HepG2 (cell line): Measurements from ENCODE around the gene ARFGAP3. TPM values are rescaled to one million over a fixed set of nuclear protein-coding genes. Genes with fewer than 3 reads are reported as not detected.

Source experiments
- ATAC-seq: fragments of 200-7000 bp; cut with Tn5 transposase; 3 replicates; pipeline ENCODE4 v1.9.1; 2020; ENCODE audit warnings: mild to moderate bottlenecking, moderate library complexity
- BruUV-seq: library from RNA; stranded (reverse); fragments of 400-500 nt; replicated peaks from 2 replicates; lab custom pipeline; 2021; lab: Mats Ljungman, UMichigan
- CTCF ChIA-PET: fragments of 300-600 bp; formaldehyde crosslinking; extraction: SDS; loops from one replicate; lab custom pipeline; 2021; ENCODE audit warnings: low total read pairs, inconsistent platforms, low intra/inter-chr PET ratio; lab: Yijun Ruan, JAX
- POLR2A ChIA-PET: fragments of 350-600 bp; sonication (Branson Sonifier 250); formaldehyde crosslinking; loops from one replicate; lab custom pipeline; 2020; ENCODE audit warnings: antibody characterized with exemption, inconsistent platforms; lab: Yijun Ruan, JAX
- DNase-seq: peaks from one replicate; pipeline ENCODE4 v3.0.0-alpha.2; 2015; ENCODE audit warnings: low spot score
- FAIRE-seq: peaks from 3 replicates; lab custom pipeline; 2011; peaks lifted over from hg19 to GRCh38; lab: Jason Lieb, UNC
- H2AFZ ChIP-seq: one replicate; pipeline ENCODE4 v1.6.1; 2011; ENCODE audit warnings: low read length, inconsistent platforms
- H3K27ac ChIP-seq: fragments of 300-600 bp; 3 replicates; pipeline ENCODE4 v1.8.0; 2011; ENCODE audit warnings: mixed run types, mild to moderate bottlenecking, mixed read lengths, low read length, inconsistent platforms; ENCODE audit not compliant: insufficient read depth; ENCODE audit errors: extremely low read length
- H3K27me3 ChIP-seq, 2 experiments: fragments of 200-600 bp in 1 of 2; 2 replicates in 1 of 2; 3 replicates in 1 of 2; pipeline versions ENCODE4 v1.6.0 to v1.8.0; 2011; ENCODE audit warnings: low read length in 2 of 2, mild to moderate bottlenecking in 2 of 2, moderate library complexity in 2 of 2, inconsistent platforms in 1 of 2; ENCODE audit not compliant: insufficient read depth in 2 of 2, control insufficient read depth in 1 of 2
- H3K36me3 ChIP-seq, 2 experiments: fragments of 200-600 bp in 1 of 2; replicated peaks in 1 of 2; 2 replicates in 1 of 2; 3 replicates in 1 of 2; pipeline versions ENCODE4 v1.5.1 to v1.8.0; 2011; ENCODE audit warnings: low read length in 2 of 2, inconsistent platforms in 1 of 2; ENCODE audit not compliant: insufficient read depth in 2 of 2, control insufficient read depth in 1 of 2
- H3K4me1 ChIP-seq: 2 replicates; pipeline ENCODE4 v1.5.1; 2012; ENCODE audit warnings: low read length, inconsistent platforms; ENCODE audit not compliant: insufficient read depth
- H3K4me2 ChIP-seq: 2 replicates; pipeline ENCODE4 v1.6.0; 2011; ENCODE audit warnings: low read depth, low read length, inconsistent platforms
- H3K4me3 ChIP-seq, 3 experiments: fragments of 200-600 bp in 1 of 3; sonication (generic), shearing (Covaris generic) in 1 of 3; replicated peaks in 1 of 3; 2 replicates each; pipeline ENCODE4 v1.5.1; 2011 to 2016; ENCODE audit warnings: low read length in 3 of 3, inconsistent platforms in 2 of 3, low read depth in 2 of 3, mild to moderate bottlenecking in 2 of 3, control low read depth in 1 of 3, mixed read lengths in 1 of 3; ENCODE audit not compliant: insufficient read depth in 1 of 3
- H3K79me2 ChIP-seq: one replicate; pipeline ENCODE4 v1.6.1; 2011; ENCODE audit warnings: low read length, inconsistent platforms; ENCODE audit not compliant: insufficient read depth
- H3K9ac ChIP-seq: 2 replicates; pipeline ENCODE4 v1.6.0; 2011; ENCODE audit warnings: mild to moderate bottlenecking, low read depth, low read length, inconsistent platforms; ENCODE audit not compliant: insufficient read depth
- H3K9me3 ChIP-seq: 2 replicates; pipeline ENCODE4 v1.5.1; 2012; ENCODE audit warnings: mild to moderate bottlenecking, low read length
- H4K20me1 ChIP-seq: 2 replicates; pipeline ENCODE4 v1.6.0; 2011; ENCODE audit warnings: inconsistent platforms, mild to moderate bottlenecking, low read length, moderate library complexity; ENCODE audit not compliant: insufficient read depth
- AHR ChIP-seq: IDR thresholded peaks from 2 replicates; pipeline ENCODE4 v1.6.1; 2018; ENCODE audit warnings: missing genetic modification reagents, missing compliant biosample characterization
- CEBPZ ChIP-seq: IDR thresholded peaks from 2 replicates; pipeline ENCODE4 v1.6.1; 2012; ENCODE audit warnings: low read length, improper control_type of control experiment
- CENPBD1 ChIP-seq: sonication (generic); formaldehyde crosslinking; IDR thresholded peaks from 2 replicates; pipeline ENCODE4 v1.8.0; 2022; ENCODE audit warnings: missing genetic modification reagents, low read depth, mild to moderate bottlenecking, borderline replicate concordance
- EP300 ChIP-seq, 3 experiments: sonication (generic) in 1 of 3; formaldehyde crosslinking in 1 of 3; IDR thresholded peaks; 2 replicates each; pipeline versions ENCODE4 v1.5.1 to v1.6.1; 2011 to 2020; ENCODE audit warnings: low read depth in 2 of 3, low read length in 2 of 3, borderline replicate concordance in 1 of 3, improper control_type of control experiment in 1 of 3, mild to moderate bottlenecking in 1 of 3, missing genetic modification reagents in 1 of 3, moderate library complexity in 1 of 3
- GMEB2 ChIP-seq: IDR thresholded peaks from 2 replicates; pipeline ENCODE4 v1.6.1; 2016; ENCODE audit warnings: missing biosample characterization, missing genetic modification reagents, low read depth
- SMYD3 ChIP-seq: sonication (generic); formaldehyde crosslinking; IDR thresholded peaks from 2 replicates; pipeline ENCODE4 v1.8.1; 2023; ENCODE audit warnings: mild to moderate bottlenecking, missing genetic modification reagents
- ZBTB8A ChIP-seq: sonication (generic); formaldehyde crosslinking; IDR thresholded peaks from 2 replicates; pipeline ENCODE4 v1.4.0; 2020; ENCODE audit warnings: mild to moderate bottlenecking, low read depth, missing genetic modification reagents, borderline replicate concordance
- ZFP1 ChIP-seq: IDR thresholded peaks from 2 replicates; pipeline ENCODE4 v1.6.1; 2016
- ZNF292 ChIP-seq: sonication (generic); formaldehyde crosslinking; IDR thresholded peaks from 2 replicates; pipeline ENCODE4 v1.8.1; 2022; ENCODE audit warnings: mild to moderate bottlenecking, low read depth, missing genetic modification reagents, borderline replicate concordance
- ZNF337 ChIP-seq: sonication (generic); formaldehyde crosslinking; IDR thresholded peaks from 2 replicates; pipeline ENCODE4 v1.5.1; 2020; ENCODE audit warnings: missing genetic modification reagents, low read depth, mild to moderate bottlenecking, borderline replicate concordance
- ZNF644 ChIP-seq: IDR thresholded peaks from 2 replicates; pipeline ENCODE4 v1.6.1; 2016; ENCODE audit warnings: low read depth
- ZSCAN5A ChIP-seq: sonication (generic); formaldehyde crosslinking; IDR thresholded peaks from 2 replicates; pipeline ENCODE4 v1.8.0; 2022; ENCODE audit warnings: mild to moderate bottlenecking, missing genetic modification reagents, borderline replicate concordance
- whole genome bisulfite sequencing: methylation state at CpG from one replicate; pipeline ENCODE4 v1.1.6; 2017; ENCODE audit warnings: low lambda C conversion rate; 5-methylcytosine and 5-hydroxymethylcytosine counted together
- in situ Hi-C: cut with HindIII; loops from 2 replicates; pipeline ENCODE4 v1.10.0; 2017; ENCODE audit warnings: low pct_unique_long_range_greater_than_20kb; ENCODE audit not compliant: extremely low pct_ligation_motif_present
- intact Hi-C: fragments of 100-400 bp; cut with micrococcal nuclease; formaldehyde crosslinking; loops from one replicate; pipeline ENCODE4 v1.10.0; 2022; ENCODE audit not compliant: unreplicated experiment
- polyA plus RNA-seq, 8 experiments: library from polyadenylated mRNA; depleted of rRNA in 3 of 8; stranded (reverse) in 7 of 8; unstranded in 1 of 8; fragments of >200 nt; fragmentation: Illumina TruSeq in 4 of 8; extraction: Trizol in 4 of 8; gene quantifications; 2 replicates each; pipeline versions ENCODE4 v1.2.1 to v1.2.3, GENCODE V29; 2011 to 2016; ENCODE audit warnings: low read depth in 4 of 8, missing spikeins in 1 of 8, mixed read lengths in 1 of 8; ENCODE audit not compliant: insufficient read depth in 1 of 8
- total RNA-seq, 5 experiments: library from RNA; depleted of rRNA; stranded (reverse); fragments of >200 nt; fragmentation: Illumina TruSeq; extraction: Trizol; gene quantifications; 2 replicates each; pipeline ENCODE4 v1.2.3, GENCODE V29; 2016; ENCODE audit warnings: low read depth in 1 of 5

ARFGAP3 gene
- total and polyA plus RNA-seq, 2 of the 13 experiments (the other 11 are each of a cell fraction or from before 2014, with no cell fraction given): 41.7 to 61.6 TPM

- 95% methylated on average over 4 of the region's 4 CpGs for WGBS
- Histone ChIP-seq H2AFZ (no peak overlapping the region), H3K9ac (no peak overlapping the region), H3K9me3 (no peaks in the 10 kb centered on the region), H3K4me2 (no peak overlapping the region), H3K4me3 (no peak overlapping the region), H3K79me2 (no peaks in the 10 kb centered on the region), H3K27ac (no peak overlapping the region), H3K27me3 (no peaks in the 10 kb centered on the region), H4K20me1 (no peaks in the 10 kb centered on the region), H3K4me1 (no peaks in the 10 kb centered on the region)
- CTCF ChIA-PET: no interaction called here
- FAIRE-seq (no peak), ATAC-seq (no peak), DNase-seq (no peak)
- intact Hi-C loops: no loop called here
- TF ChIP-seq ZBTB8A (CRISPR knock-in tag) (no peak), ZSCAN5A (CRISPR knock-in tag) (no peak), GMEB2 (CRISPR knock-in tag) (no peak), AHR (CRISPR knock-in tag) (no peak), CENPBD1 (CRISPR knock-in tag) (no peak), ZNF644 (no peak), ZNF292 (CRISPR knock-in tag) (no peak), ZNF337 (no peak), CEBPZ (no peak), ZFP1 (CRISPR knock-in tag) (no peak), EP300 (IDR thresholded peaks at IDR 0.05; ENCODE audit: low read depth in 2 of 2, low read length in 2 of 2) (no peak), EP300 (CRISPR knock-in tag; IDR thresholded peaks at IDR 0.05; ENCODE audit: borderline replicate concordance) (no peak), SMYD3 (CRISPR knock-in tag) (no peak)
- TF ChIP-seq, all 625 proteins: peak for 0
- BruUV-seq: no TSS peak
- in situ Hi-C loops: no loop called here
- POLR2A ChIA-PET: no interaction called here
- H3K36me3 ChIP-seq: peaks cover 60 to 88% of the 10 kb centered on the region in 2 experiments
These were observed 32.2 kb upstream of the ARFGAP3 start for GRCh38 chr22:42889304-42889703.
